Measurements from ENCODE around the gene ARHGEF2. TPM values are rescaled to one million over a fixed set of nuclear protein-coding genes. Genes with fewer than 3 reads are reported as not detected.
A peak's percentile ranks its signal among the peaks of the same experiment; 100 is the strongest.

The ARHGEF2 gene
- total and polyA plus RNA-seq, 9 of the 15 experiments (the other 6 are each of a cell fraction or from before 2014, with no cell fraction given) = 7.1 to 162 (median 62.2) TPM

GRCh38 chr1:155981266-155982088, 3.1 kb upstream of the ARHGEF2 start (continued):
- TF ChIP-seq FOXK2 (conservative IDR thresholded peaks at IDR 0.05 in 1 of 2, IDR thresholded peaks at IDR 0.05 in 1 of 2; ENCODE audit: low read depth in 2 of 2) (peak in 1 of 2 experiments; percentile 48; a peak in 2 of 4 replicates), E2F3 (CRISPR knock-in tag; IDR thresholded peaks at IDR 0.05) (peak; percentile 62; the same call in 1 of the 2 replicates), BRD4 (IDR thresholded peaks at IDR 0.05) (no peak), LARP7 (IDR thresholded peaks at IDR 0.05) (no peak), CREB5 (CRISPR knock-in tag; IDR thresholded peaks at IDR 0.05) (no peak), ZNF398 (CRISPR knock-in tag; IDR thresholded peaks at IDR 0.05) (no peak), NEUROD1 (IDR thresholded peaks at IDR 0.05; ENCODE audit: borderline replicate concordance, low read depth, low read length, partially characterized antibody) (no peak), PKNOX1 (IDR thresholded peaks at IDR 0.05) (peak; percentile 52; the same call in 1 of the 2 replicates), HNRNPL (IDR thresholded peaks at IDR 0.05; ENCODE audit: low read depth, low read length) (no peak), FOXA3 (CRISPR knock-in tag; conservative IDR thresholded peaks at IDR 0.05 in 1 of 2, IDR thresholded peaks at IDR 0.05 in 1 of 2) (no peak), ZNF511 (CRISPR knock-in tag; IDR thresholded peaks at IDR 0.05) (no peak), SMAD1 (IDR thresholded peaks at IDR 0.05; ENCODE audit: low read depth, low read length, partially characterized antibody) (no peak), ZNF133 (CRISPR knock-in tag; IDR thresholded peaks at IDR 0.05) (no peak), ZBTB33 (CRISPR knock-in tag; IDR thresholded peaks at IDR 0.05) (no peak), HLTF (IDR thresholded peaks at IDR 0.05) (no peak), ZKSCAN1 (IDR thresholded peaks at IDR 0.05; ENCODE audit: low read depth, low read length) (no peak), ARID1B (IDR thresholded peaks at IDR 0.05) (peak; percentile 44; the same call in 1 of the 2 replicates), ZKSCAN8 (CRISPR knock-in tag; IDR thresholded peaks at IDR 0.05) (no peak), PHTF2 (CRISPR knock-in tag; IDR thresholded peaks at IDR 0.05) (no peak)

Measured in K562 (cell line).